Hepatocyte (in vitro differentiated cells): ENCODE measurements around the gene NME2. TPM values are rescaled to one million over a fixed set of nuclear protein-coding genes. Genes with fewer than 3 reads are reported as not detected.

Experiments used
- DNase-seq: peaks from one replicate; pipeline ENCODE4 v3.0.0-alpha.2; 2016; ENCODE audit warnings: low spot score
- H2AFZ ChIP-seq: fragments of 200-600 bp; sonication (generic); 2 replicates; pipeline ENCODE4 v1.6.0; 2016; ENCODE audit warnings: antibody characterized with exemption, mild to moderate bottlenecking
- H3K27ac ChIP-seq: fragments of 200-600 bp; sonication (generic); 2 replicates; pipeline ENCODE4 v1.5.1; 2016; ENCODE audit warnings: mild to moderate bottlenecking
- H3K27me3 ChIP-seq: fragments of 200-600 bp; sonication (generic); 2 replicates; pipeline ENCODE4 v1.6.1; 2016
- H3K36me3 ChIP-seq: fragments of 200-600 bp; sonication (generic); replicated peaks from 2 replicates; pipeline ENCODE4 v1.5.1; 2016; ENCODE audit warnings: low read depth; ENCODE audit not compliant: insufficient read depth
- H3K4me1 ChIP-seq: fragments of 200-600 bp; sonication (generic); 2 replicates; pipeline ENCODE4 v1.5.1; 2016; ENCODE audit warnings: mild to moderate bottlenecking, moderate library complexity; ENCODE audit not compliant: insufficient read depth
- H3K4me2 ChIP-seq: fragments of 200-600 bp; sonication (generic); 2 replicates; pipeline ENCODE4 v1.6.0; 2016
- H3K4me3 ChIP-seq: fragments of 200-600 bp; sonication (generic); 2 replicates; pipeline ENCODE4 v1.5.1; 2016; ENCODE audit warnings: mild to moderate bottlenecking
- H3K79me2 ChIP-seq: fragments of 200-600 bp; sonication (generic); 2 replicates; pipeline ENCODE4 v1.6.0; 2017; ENCODE audit warnings: mild to moderate bottlenecking
- H3K9me2 ChIP-seq: fragments of 200-600 bp; sonication (generic); replicated peaks from 2 replicates; pipeline ENCODE4 v1.6.0; 2017; ENCODE audit warnings: mild to moderate bottlenecking; ENCODE audit not compliant: insufficient read depth
- H3K9me3 ChIP-seq: fragments of 200-600 bp; sonication (generic); 2 replicates; pipeline ENCODE4 v1.5.1; 2016; ENCODE audit warnings: low read depth, mild to moderate bottlenecking
- H4K20me1 ChIP-seq: fragments of 200-600 bp; sonication (generic); 2 replicates; pipeline ENCODE4 v1.6.0; 2016; ENCODE audit warnings: mild to moderate bottlenecking; ENCODE audit not compliant: insufficient read depth, poor library complexity, severe bottlenecking
- EZH2 ChIP-seq: fragments of 200-600 bp; sonication (generic); IDR thresholded peaks from 2 replicates; pipeline ENCODE4 v1.6.1; 2016; ENCODE audit warnings: antibody characterized with exemption, mild to moderate bottlenecking, borderline replicate concordance
- EZH2phosphoT487 ChIP-seq: fragments of 200-600 bp; sonication (generic); IDR thresholded peaks from one replicate; pipeline ENCODE4 v1.6.1; 2018; ENCODE audit warnings: antibody characterized with exemption, mild to moderate bottlenecking, low read depth, moderate library complexity; ENCODE audit not compliant: unreplicated experiment, severe bottlenecking
- WGBS: methylation state at CpG from one replicate; pipeline ENCODE4 v1.1.6; 2016; ENCODE audit warnings: low lambda C conversion rate; ENCODE audit errors: missing lambda C conversion rate; 5-methylcytosine and 5-hydroxymethylcytosine counted together
- polyA plus RNA-seq: library from polyadenylated mRNA; unstranded; fragments of >200 nt; fragmentation: Nextera tagmentation; extraction: Ambion mirVana; gene quantifications from 2 replicates; pipeline ENCODE4 v1.2.1, GENCODE V29; 2016
- total RNA-seq: library from RNA; depleted of rRNA; stranded (reverse); fragments of >200 nt; gene quantifications from 2 replicates; pipeline ENCODE4 v1.2.3, GENCODE V29; 2014
- TF ChIP-seq, protein P1 (sequence below): fragments of 200-600 bp; sonication (generic); IDR thresholded peaks from 2 replicates; pipeline ENCODE4 v1.5.1; 2016; ENCODE audit warnings: antibody characterized with exemption, mild to moderate bottlenecking; ENCODE audit not compliant: poor library complexity

The NME2 gene
- total and polyA plus RNA-seq, 2 experiments from 2014 or later: 290 to 531 TPM

GRCh38 chr17:51154176-51154575 is 12.0 kb upstream of the NME2 start:
- TF ChIP-seq, protein P1, sequence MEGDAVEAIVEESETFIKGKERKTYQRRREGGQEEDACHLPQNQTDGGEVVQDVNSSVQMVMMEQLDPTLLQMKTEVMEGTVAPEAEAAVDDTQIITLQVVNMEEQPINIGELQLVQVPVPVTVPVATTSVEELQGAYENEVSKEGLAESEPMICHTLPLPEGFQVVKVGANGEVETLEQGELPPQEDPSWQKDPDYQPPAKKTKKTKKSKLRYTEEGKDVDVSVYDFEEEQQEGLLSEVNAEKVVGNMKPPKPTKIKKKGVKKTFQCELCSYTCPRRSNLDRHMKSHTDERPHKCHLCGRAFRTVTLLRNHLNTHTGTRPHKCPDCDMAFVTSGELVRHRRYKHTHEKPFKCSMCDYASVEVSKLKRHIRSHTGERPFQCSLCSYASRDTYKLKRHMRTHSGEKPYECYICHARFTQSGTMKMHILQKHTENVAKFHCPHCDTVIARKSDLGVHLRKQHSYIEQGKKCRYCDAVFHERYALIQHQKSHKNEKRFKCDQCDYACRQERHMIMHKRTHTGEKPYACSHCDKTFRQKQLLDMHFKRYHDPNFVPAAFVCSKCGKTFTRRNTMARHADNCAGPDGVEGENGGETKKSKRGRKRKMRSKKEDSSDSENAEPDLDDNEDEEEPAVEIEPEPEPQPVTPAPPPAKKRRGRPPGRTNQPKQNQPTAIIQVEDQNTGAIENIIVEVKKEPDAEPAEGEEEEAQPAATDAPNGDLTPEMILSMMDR: no peak
- Histone ChIP-seq H3K27ac (peak overlapping the region; percentile 83), H3K36me3 (no peaks in the 10 kb centered on the region), H4K20me1 (no peaks in the 10 kb centered on the region), H2AFZ (peak overlapping the region; percentile 74), H3K9me3 (no peaks in the 10 kb centered on the region), H3K9me2 (no peaks in the 10 kb centered on the region), H3K27me3 (no peaks in the 10 kb centered on the region), H3K79me2 (peaks cover 46% of the 10 kb centered on the region), H3K4me3 (peak overlapping the region; percentile 78), H3K4me1 (peaks cover 20% of the 10 kb centered on the region), H3K4me2 (peak overlapping the region; percentile 97)
- 13% methylated on average over 6 of the region's 6 CpGs for WGBS
- DNase-seq: no peak

DNA sequence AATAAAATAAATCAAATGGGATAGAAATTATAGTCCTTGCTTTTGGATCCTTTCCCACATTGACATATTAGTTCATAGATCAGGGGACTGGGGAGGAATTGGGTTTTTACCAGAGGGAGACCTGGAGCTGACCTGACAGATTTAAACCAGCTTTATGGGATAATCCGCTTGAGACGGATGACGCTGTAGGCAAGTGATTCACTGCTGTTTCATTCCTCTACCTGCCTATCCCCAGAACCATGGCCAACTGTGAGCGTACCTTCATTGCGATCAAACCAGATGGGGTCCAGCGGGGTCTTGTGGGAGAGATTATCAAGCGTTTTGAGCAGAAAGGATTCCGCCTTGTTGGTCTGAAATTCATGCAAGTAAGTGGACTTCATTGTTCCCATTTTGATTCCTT is 10.8 kb upstream of the NME2 start:
- H3K4me3 ChIP-seq: no peak overlapping the region
- H3K9me3 ChIP-seq: no peaks in the 10 kb centered on the region
- no peak overlapping the region for H2AFZ ChIP-seq
- 96% methylated on average over 8 of the region's 8 CpGs for WGBS
- H3K79me2 ChIP-seq: peaks cover 46% of the 10 kb centered on the region
- no peak for TF ChIP-seq EZH2phosphoT487
- TF ChIP-seq, protein P1: no peak
- TF ChIP-seq EZH2: no peak
- H3K27me3 ChIP-seq: no peaks in the 10 kb centered on the region
- no peak overlapping the region for H3K27ac ChIP-seq
- H3K4me1 ChIP-seq: peaks cover 20% of the 10 kb centered on the region
- no peaks in the 10 kb centered on the region for H3K36me3 ChIP-seq
- DNase-seq: no peak
- H4K20me1 ChIP-seq: no peaks in the 10 kb centered on the region
- peak overlapping the region; percentile 97 for H3K4me2 ChIP-seq
- no peaks in the 10 kb centered on the region for H3K9me2 ChIP-seq

- no peak overlapping the region for H3K4me3 ChIP-seq
- 98% methylated on average over 3 of the region's 3 CpGs for WGBS
- no peaks in the 10 kb centered on the region for H3K9me3 ChIP-seq
- no peak overlapping the region for H2AFZ ChIP-seq
- no peak overlapping the region for H3K27ac ChIP-seq
- no peaks in the 10 kb centered on the region for H3K27me3 ChIP-seq
- H3K9me2 ChIP-seq: no peaks in the 10 kb centered on the region
- peaks cover 37% of the 10 kb centered on the region for H3K79me2 ChIP-seq
- H4K20me1 ChIP-seq: no peaks in the 10 kb centered on the region
- no peak overlapping the region for H3K4me2 ChIP-seq
- DNase-seq: no peak
- TF ChIP-seq EZH2phosphoT487 (no peak), EZH2 (no peak)
- TF ChIP-seq, protein P1: no peak
- peaks cover 6% of the 10 kb centered on the region for H3K4me1 ChIP-seq
- no peaks in the 10 kb centered on the region for H3K36me3 ChIP-seq
Observed at GRCh38 chr17:51159604-51160003, 6.6 kb upstream of the NME2 start.

DNA sequence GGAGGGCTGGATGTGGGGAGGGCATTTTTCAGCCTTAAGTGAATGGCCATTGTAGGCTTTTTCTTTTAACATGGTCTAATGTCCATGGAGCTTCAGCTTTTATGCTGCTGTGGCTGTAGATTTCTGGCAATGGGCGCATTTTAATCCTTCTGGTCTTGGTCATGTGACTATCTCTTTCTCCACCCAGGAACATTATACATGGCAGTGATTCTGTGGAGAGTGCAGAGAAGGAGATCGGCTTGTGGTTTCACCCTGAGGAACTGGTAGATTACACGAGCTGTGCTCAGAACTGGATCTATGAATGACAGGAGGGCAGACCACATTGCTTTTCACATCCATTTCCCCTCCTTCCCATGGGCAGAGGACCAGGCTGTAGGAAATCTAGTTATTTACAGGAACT is 4.7 kb upstream of the NME2 start:
- no peaks in the 10 kb centered on the region for H3K36me3 ChIP-seq
- no peak for DNase-seq
- TF ChIP-seq EZH2 (no peak), EZH2phosphoT487 (no peak)
- TF ChIP-seq, protein P1: no peak
- no peaks in the 10 kb centered on the region for H3K4me1 ChIP-seq
- no peak overlapping the region for H2AFZ ChIP-seq
- H3K4me2 ChIP-seq: no peak overlapping the region
- H3K9me3 ChIP-seq: no peaks in the 10 kb centered on the region
- 94% methylated on average over 3 of the region's 3 CpGs for WGBS
- peaks cover 18% of the 10 kb centered on the region for H3K79me2 ChIP-seq
- no peaks in the 10 kb centered on the region for H3K27me3 ChIP-seq
- no peak overlapping the region for H3K4me3 ChIP-seq
- H4K20me1 ChIP-seq: no peaks in the 10 kb centered on the region
- H3K27ac ChIP-seq: no peak overlapping the region
- no peaks in the 10 kb centered on the region for H3K9me2 ChIP-seq
